A549 (cell line): ENCODE results near the gene HOXC12.

Experiments
- EP300 ChIP-seq, 2 experiments: fragments of >200 bp; sonication (Bioruptor Twin); formaldehyde crosslinking; IDR thresholded peaks; 2 replicates in 1 of 2; 3 replicates in 1 of 2; pipeline ENCODE4 v1.6.1; 2016 to 2017
- ESRRA ChIP-seq: fragments of 150-350 bp; IDR thresholded peaks from 2 replicates; pipeline ENCODE4 v1.6.1; 2014; ENCODE audit warnings: mild to moderate bottlenecking, low read length, borderline replicate concordance
- FOXS1 ChIP-seq: fragments of 250-450 bp; sonication (Bioruptor Pico); IDR thresholded peaks from 2 replicates; pipeline ENCODE4 v1.5.0; 2020; ENCODE audit warnings: mild to moderate bottlenecking, moderate library complexity
- JUN ChIP-seq, 2 experiments: fragments of >200 bp; sonication (Bioruptor Twin); formaldehyde crosslinking; IDR thresholded peaks; 2 replicates in 1 of 2; 3 replicates in 1 of 2; pipeline ENCODE4 v1.6.1; 2016 to 2017
- MAZ ChIP-seq: fragments of 150-350 bp; IDR thresholded peaks from 2 replicates; pipeline ENCODE4 v1.6.1; 2014; ENCODE audit warnings: antibody characterized with exemption, low read depth, low read length, borderline replicate concordance
- RAD21 ChIP-seq, 2 experiments: fragments of >200 bp in 1 of 2; sonication (Bioruptor Twin) in 1 of 2; formaldehyde crosslinking in 1 of 2; IDR thresholded peaks in 1 of 2; conservative IDR thresholded peaks in 1 of 2; 2 replicates in 1 of 2; 3 replicates in 1 of 2; pipeline ENCODE4 v1.6.1; 2012 to 2018; ENCODE audit warnings: inconsistent platforms in 1 of 2
- TF ChIP-seq, protein P1 (sequence below): fragments of >200 bp; sonication (Bioruptor Twin); formaldehyde crosslinking; IDR thresholded peaks from 3 replicates; pipeline ENCODE4 v1.5.1; 2016
- TF ChIP-seq, protein P2 (sequence below): fragments of 200-600 bp; sonication (generic); IDR thresholded peaks from 2 replicates; pipeline ENCODE4 v1.6.1; 2016; ENCODE audit warnings: antibody characterized with exemption, mild to moderate bottlenecking, moderate library complexity

DNA sequence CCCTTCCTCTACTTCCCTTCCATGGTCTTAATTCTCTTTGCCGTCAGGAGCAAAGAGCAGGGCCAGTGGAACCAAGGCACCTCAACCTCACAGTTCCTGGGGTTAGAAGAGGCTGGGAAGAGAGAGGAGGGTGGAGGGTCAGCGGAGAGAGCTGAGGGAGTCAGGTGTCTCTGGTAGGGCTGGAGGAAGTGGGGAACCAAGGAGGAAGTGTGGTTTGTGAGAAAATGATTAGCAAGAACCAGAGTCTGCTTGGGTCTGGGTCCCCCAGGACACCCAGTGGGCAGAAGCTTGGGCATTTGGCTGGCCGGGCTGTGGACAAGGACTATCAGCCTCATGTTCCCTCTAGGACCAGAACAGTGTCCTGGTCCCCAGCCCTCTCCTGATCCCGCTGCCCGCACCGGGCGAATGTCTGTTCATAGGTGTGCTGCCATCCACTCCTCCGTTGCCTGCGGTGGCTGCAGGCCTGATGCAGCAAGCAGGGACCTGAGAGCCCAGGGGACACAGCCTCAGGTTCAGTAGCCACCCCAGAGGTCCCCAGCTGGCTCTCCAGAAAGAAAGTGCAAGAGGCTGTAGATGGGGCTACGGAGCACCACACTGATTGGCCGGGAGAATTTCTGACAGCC, 2.3 kb downstream of the HOXC12 start:
- TF ChIP-seq, protein P1, sequence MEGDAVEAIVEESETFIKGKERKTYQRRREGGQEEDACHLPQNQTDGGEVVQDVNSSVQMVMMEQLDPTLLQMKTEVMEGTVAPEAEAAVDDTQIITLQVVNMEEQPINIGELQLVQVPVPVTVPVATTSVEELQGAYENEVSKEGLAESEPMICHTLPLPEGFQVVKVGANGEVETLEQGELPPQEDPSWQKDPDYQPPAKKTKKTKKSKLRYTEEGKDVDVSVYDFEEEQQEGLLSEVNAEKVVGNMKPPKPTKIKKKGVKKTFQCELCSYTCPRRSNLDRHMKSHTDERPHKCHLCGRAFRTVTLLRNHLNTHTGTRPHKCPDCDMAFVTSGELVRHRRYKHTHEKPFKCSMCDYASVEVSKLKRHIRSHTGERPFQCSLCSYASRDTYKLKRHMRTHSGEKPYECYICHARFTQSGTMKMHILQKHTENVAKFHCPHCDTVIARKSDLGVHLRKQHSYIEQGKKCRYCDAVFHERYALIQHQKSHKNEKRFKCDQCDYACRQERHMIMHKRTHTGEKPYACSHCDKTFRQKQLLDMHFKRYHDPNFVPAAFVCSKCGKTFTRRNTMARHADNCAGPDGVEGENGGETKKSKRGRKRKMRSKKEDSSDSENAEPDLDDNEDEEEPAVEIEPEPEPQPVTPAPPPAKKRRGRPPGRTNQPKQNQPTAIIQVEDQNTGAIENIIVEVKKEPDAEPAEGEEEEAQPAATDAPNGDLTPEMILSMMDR: no peak
- TF ChIP-seq MAZ (no peak), ESRRA (no peak), RAD21 (conservative IDR thresholded peaks at IDR 0.05 in 1 of 2, IDR thresholded peaks at IDR 0.05 in 1 of 2) (no peak), EP300 (IDR thresholded peaks at IDR 0.05) (no peak), JUN (IDR thresholded peaks at IDR 0.05) (no peak), FOXS1 (CRISPR knock-in tag) (no peak)
- TF ChIP-seq, protein P2, sequence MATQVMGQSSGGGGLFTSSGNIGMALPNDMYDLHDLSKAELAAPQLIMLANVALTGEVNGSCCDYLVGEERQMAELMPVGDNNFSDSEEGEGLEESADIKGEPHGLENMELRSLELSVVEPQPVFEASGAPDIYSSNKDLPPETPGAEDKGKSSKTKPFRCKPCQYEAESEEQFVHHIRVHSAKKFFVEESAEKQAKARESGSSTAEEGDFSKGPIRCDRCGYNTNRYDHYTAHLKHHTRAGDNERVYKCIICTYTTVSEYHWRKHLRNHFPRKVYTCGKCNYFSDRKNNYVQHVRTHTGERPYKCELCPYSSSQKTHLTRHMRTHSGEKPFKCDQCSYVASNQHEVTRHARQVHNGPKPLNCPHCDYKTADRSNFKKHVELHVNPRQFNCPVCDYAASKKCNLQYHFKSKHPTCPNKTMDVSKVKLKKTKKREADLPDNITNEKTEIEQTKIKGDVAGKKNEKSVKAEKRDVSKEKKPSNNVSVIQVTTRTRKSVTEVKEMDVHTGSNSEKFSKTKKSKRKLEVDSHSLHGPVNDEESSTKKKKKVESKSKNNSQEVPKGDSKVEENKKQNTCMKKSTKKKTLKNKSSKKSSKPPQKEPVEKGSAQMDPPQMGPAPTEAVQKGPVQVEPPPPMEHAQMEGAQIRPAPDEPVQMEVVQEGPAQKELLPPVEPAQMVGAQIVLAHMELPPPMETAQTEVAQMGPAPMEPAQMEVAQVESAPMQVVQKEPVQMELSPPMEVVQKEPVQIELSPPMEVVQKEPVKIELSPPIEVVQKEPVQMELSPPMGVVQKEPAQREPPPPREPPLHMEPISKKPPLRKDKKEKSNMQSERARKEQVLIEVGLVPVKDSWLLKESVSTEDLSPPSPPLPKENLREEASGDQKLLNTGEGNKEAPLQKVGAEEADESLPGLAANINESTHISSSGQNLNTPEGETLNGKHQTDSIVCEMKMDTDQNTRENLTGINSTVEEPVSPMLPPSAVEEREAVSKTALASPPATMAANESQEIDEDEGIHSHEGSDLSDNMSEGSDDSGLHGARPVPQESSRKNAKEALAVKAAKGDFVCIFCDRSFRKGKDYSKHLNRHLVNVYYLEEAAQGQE: no peak
